HepG2 (cell line): Measurements from ENCODE around the gene CCDC85A. TPM values are rescaled to one million over a fixed set of nuclear protein-coding genes. Genes with fewer than 3 reads are reported as not detected.

ENCODE experiments used
- ATAC-seq: fragments of 200-7000 bp; cut with Tn5 transposase; 3 replicates; pipeline ENCODE4 v1.9.1; 2020; ENCODE audit warnings: mild to moderate bottlenecking, moderate library complexity
- BruUV-seq: library from RNA; stranded (reverse); fragments of 400-500 nt; replicated peaks from 2 replicates; lab custom pipeline; 2021; lab: Mats Ljungman, UMichigan
- CTCF ChIA-PET: fragments of 300-600 bp; formaldehyde crosslinking; extraction: SDS; loops from one replicate; lab custom pipeline; 2021; ENCODE audit warnings: low total read pairs, inconsistent platforms, low intra/inter-chr PET ratio; lab: Yijun Ruan, JAX
- POLR2A ChIA-PET: fragments of 350-600 bp; sonication (Branson Sonifier 250); formaldehyde crosslinking; loops from one replicate; lab custom pipeline; 2020; ENCODE audit warnings: antibody characterized with exemption, inconsistent platforms; lab: Yijun Ruan, JAX
- DNase-seq: peaks from one replicate; pipeline ENCODE4 v3.0.0-alpha.2; 2015; ENCODE audit warnings: low spot score
- FAIRE-seq: peaks from 3 replicates; lab custom pipeline; 2011; peaks lifted over from hg19 to GRCh38; lab: Jason Lieb, UNC
- H2AFZ ChIP-seq: one replicate; pipeline ENCODE4 v1.6.1; 2011; ENCODE audit warnings: low read length, inconsistent platforms
- H3K27ac ChIP-seq: fragments of 300-600 bp; 3 replicates; pipeline ENCODE4 v1.8.0; 2011; ENCODE audit warnings: mixed run types, mild to moderate bottlenecking, mixed read lengths, low read length, inconsistent platforms; ENCODE audit not compliant: insufficient read depth; ENCODE audit errors: extremely low read length
- H3K27me3 ChIP-seq, 2 experiments: fragments of 200-600 bp in 1 of 2; 2 replicates in 1 of 2; 3 replicates in 1 of 2; pipeline versions ENCODE4 v1.6.0 to v1.8.0; 2011; ENCODE audit warnings: low read length in 2 of 2, mild to moderate bottlenecking in 2 of 2, moderate library complexity in 2 of 2, inconsistent platforms in 1 of 2; ENCODE audit not compliant: insufficient read depth in 2 of 2, control insufficient read depth in 1 of 2
- H3K36me3 ChIP-seq, 2 experiments: fragments of 200-600 bp in 1 of 2; replicated peaks in 1 of 2; 2 replicates in 1 of 2; 3 replicates in 1 of 2; pipeline versions ENCODE4 v1.5.1 to v1.8.0; 2011; ENCODE audit warnings: low read length in 2 of 2, inconsistent platforms in 1 of 2; ENCODE audit not compliant: insufficient read depth in 2 of 2, control insufficient read depth in 1 of 2
- H3K4me1 ChIP-seq: 2 replicates; pipeline ENCODE4 v1.5.1; 2012; ENCODE audit warnings: low read length, inconsistent platforms; ENCODE audit not compliant: insufficient read depth
- H3K4me2 ChIP-seq: 2 replicates; pipeline ENCODE4 v1.6.0; 2011; ENCODE audit warnings: low read depth, low read length, inconsistent platforms
- H3K4me3 ChIP-seq, 3 experiments: fragments of 200-600 bp in 1 of 3; sonication (generic), shearing (Covaris generic) in 1 of 3; replicated peaks in 1 of 3; 2 replicates each; pipeline ENCODE4 v1.5.1; 2011 to 2016; ENCODE audit warnings: low read length in 3 of 3, inconsistent platforms in 2 of 3, low read depth in 2 of 3, mild to moderate bottlenecking in 2 of 3, control low read depth in 1 of 3, mixed read lengths in 1 of 3; ENCODE audit not compliant: insufficient read depth in 1 of 3
- H3K79me2 ChIP-seq: one replicate; pipeline ENCODE4 v1.6.1; 2011; ENCODE audit warnings: low read length, inconsistent platforms; ENCODE audit not compliant: insufficient read depth
- H3K9ac ChIP-seq: 2 replicates; pipeline ENCODE4 v1.6.0; 2011; ENCODE audit warnings: mild to moderate bottlenecking, low read depth, low read length, inconsistent platforms; ENCODE audit not compliant: insufficient read depth
- H3K9me3 ChIP-seq: 2 replicates; pipeline ENCODE4 v1.5.1; 2012; ENCODE audit warnings: mild to moderate bottlenecking, low read length
- H4K20me1 ChIP-seq: 2 replicates; pipeline ENCODE4 v1.6.0; 2011; ENCODE audit warnings: inconsistent platforms, mild to moderate bottlenecking, low read length, moderate library complexity; ENCODE audit not compliant: insufficient read depth
- AHR ChIP-seq: IDR thresholded peaks from 2 replicates; pipeline ENCODE4 v1.6.1; 2018; ENCODE audit warnings: missing genetic modification reagents, missing compliant biosample characterization
- AKNA ChIP-seq: sonication (generic); formaldehyde crosslinking; IDR thresholded peaks from 2 replicates; pipeline ENCODE4 v1.4.0; 2020; ENCODE audit warnings: missing genetic modification reagents, borderline replicate concordance
- EEA1 ChIP-seq: sonication (generic); formaldehyde crosslinking; IDR thresholded peaks from 2 replicates; pipeline ENCODE4 v1.5.1; 2020; ENCODE audit warnings: mild to moderate bottlenecking, missing genetic modification reagents, borderline replicate concordance
- FOXO1 ChIP-seq: sonication (generic); formaldehyde crosslinking; IDR thresholded peaks from 2 replicates; pipeline ENCODE4 v1.4.0; 2020; ENCODE audit warnings: missing genetic modification reagents
- GATAD1 ChIP-seq: IDR thresholded peaks from 2 replicates; pipeline ENCODE4 v1.6.1; 2016; ENCODE audit warnings: missing genetic modification reagents, missing compliant biosample characterization
- HBP1 ChIP-seq: IDR thresholded peaks from 2 replicates; pipeline ENCODE4 v1.6.1; 2016; ENCODE audit warnings: low read depth, control low read depth
- SMAD1 ChIP-seq: sonication (generic); formaldehyde crosslinking; IDR thresholded peaks from 2 replicates; pipeline ENCODE4 v1.4.0; 2020; ENCODE audit warnings: missing genetic modification reagents, low read depth, mild to moderate bottlenecking, borderline replicate concordance
- TCF12 ChIP-seq, 2 experiments: fragments of 450-650 bp in 1 of 2; sonication (generic) in 1 of 2; formaldehyde crosslinking in 1 of 2; IDR thresholded peaks; 2 replicates each; pipeline versions ENCODE4 v1.6.1 to v1.8.0; 2017 to 2022; ENCODE audit warnings: antibody characterized with exemption in 1 of 2, mild to moderate bottlenecking in 1 of 2, missing genetic modification reagents in 1 of 2, moderate library complexity in 1 of 2
- TRIM24 ChIP-seq: sonication (generic); formaldehyde crosslinking; IDR thresholded peaks from 2 replicates; pipeline ENCODE4 v1.8.0; 2022; ENCODE audit warnings: mild to moderate bottlenecking, missing genetic modification reagents
- UBTF ChIP-seq: sonication (generic); formaldehyde crosslinking; IDR thresholded peaks from 2 replicates; pipeline ENCODE4 v1.4.0; 2020; ENCODE audit warnings: mild to moderate bottlenecking, missing genetic modification reagents
- ZNF121 ChIP-seq: sonication (generic); formaldehyde crosslinking; IDR thresholded peaks from 2 replicates; pipeline ENCODE4 v1.5.0; 2020; ENCODE audit warnings: mild to moderate bottlenecking, missing genetic modification reagents
- ZNF17 ChIP-seq: sonication (generic); formaldehyde crosslinking; IDR thresholded peaks from 2 replicates; pipeline ENCODE4 v1.5.0; 2020; ENCODE audit warnings: mild to moderate bottlenecking, missing genetic modification reagents
- WGBS: methylation state at CpG from one replicate; pipeline ENCODE4 v1.1.6; 2017; ENCODE audit warnings: low lambda C conversion rate; 5-methylcytosine and 5-hydroxymethylcytosine counted together
- in situ Hi-C: cut with HindIII; loops from 2 replicates; pipeline ENCODE4 v1.10.0; 2017; ENCODE audit warnings: low pct_unique_long_range_greater_than_20kb; ENCODE audit not compliant: extremely low pct_ligation_motif_present
- intact Hi-C: fragments of 100-400 bp; cut with micrococcal nuclease; formaldehyde crosslinking; loops from one replicate; pipeline ENCODE4 v1.10.0; 2022; ENCODE audit not compliant: unreplicated experiment
- polyA plus RNA-seq, 8 experiments: library from polyadenylated mRNA; depleted of rRNA in 3 of 8; stranded (reverse) in 7 of 8; unstranded in 1 of 8; fragments of >200 nt; fragmentation: Illumina TruSeq in 4 of 8; extraction: Trizol in 4 of 8; gene quantifications; 2 replicates each; pipeline versions ENCODE4 v1.2.1 to v1.2.3, GENCODE V29; 2011 to 2016; ENCODE audit warnings: low read depth in 4 of 8, missing spikeins in 1 of 8, mixed read lengths in 1 of 8; ENCODE audit not compliant: insufficient read depth in 1 of 8
- total RNA-seq, 5 experiments: library from RNA; depleted of rRNA; stranded (reverse); fragments of >200 nt; fragmentation: Illumina TruSeq; extraction: Trizol; gene quantifications; 2 replicates each; pipeline ENCODE4 v1.2.3, GENCODE V29; 2016; ENCODE audit warnings: low read depth in 1 of 5
- TF ChIP-seq, protein P1 (sequence below): sonication (generic); formaldehyde crosslinking; IDR thresholded peaks from 2 replicates; pipeline ENCODE4 v1.4.0; 2020; ENCODE audit warnings: mild to moderate bottlenecking, missing genetic modification reagents

Gene CCDC85A
- total and polyA plus RNA-seq, 2 of the 13 experiments (the other 11 are each of a cell fraction or from before 2014, with no cell fraction given): not detected

DNA sequence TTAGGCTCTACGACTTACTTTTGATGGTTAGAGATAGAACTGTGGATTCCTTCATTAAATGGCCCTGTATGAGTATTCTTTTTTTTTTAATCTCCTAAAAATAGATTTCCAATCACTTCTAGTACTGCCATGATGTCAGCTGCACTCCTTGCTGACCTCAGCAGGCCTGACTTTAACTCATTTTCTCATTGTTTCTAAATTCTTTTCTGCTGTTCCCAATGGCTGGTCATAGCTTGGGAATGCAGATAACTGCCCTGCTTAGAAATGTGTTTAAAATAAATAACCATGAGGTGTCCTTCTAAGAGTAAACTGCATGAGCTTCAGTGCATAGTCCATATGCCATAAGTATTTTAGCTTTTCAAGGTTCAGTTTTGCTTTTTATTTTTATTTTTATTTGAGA lies 15.7 kb downstream of the CCDC85A start (continued):
- TF ChIP-seq TRIM24 (CRISPR knock-in tag) (no peak), FOXO1 (CRISPR knock-in tag) (no peak)
- TF ChIP-seq, all 625 proteins: peak for 0

DNA sequence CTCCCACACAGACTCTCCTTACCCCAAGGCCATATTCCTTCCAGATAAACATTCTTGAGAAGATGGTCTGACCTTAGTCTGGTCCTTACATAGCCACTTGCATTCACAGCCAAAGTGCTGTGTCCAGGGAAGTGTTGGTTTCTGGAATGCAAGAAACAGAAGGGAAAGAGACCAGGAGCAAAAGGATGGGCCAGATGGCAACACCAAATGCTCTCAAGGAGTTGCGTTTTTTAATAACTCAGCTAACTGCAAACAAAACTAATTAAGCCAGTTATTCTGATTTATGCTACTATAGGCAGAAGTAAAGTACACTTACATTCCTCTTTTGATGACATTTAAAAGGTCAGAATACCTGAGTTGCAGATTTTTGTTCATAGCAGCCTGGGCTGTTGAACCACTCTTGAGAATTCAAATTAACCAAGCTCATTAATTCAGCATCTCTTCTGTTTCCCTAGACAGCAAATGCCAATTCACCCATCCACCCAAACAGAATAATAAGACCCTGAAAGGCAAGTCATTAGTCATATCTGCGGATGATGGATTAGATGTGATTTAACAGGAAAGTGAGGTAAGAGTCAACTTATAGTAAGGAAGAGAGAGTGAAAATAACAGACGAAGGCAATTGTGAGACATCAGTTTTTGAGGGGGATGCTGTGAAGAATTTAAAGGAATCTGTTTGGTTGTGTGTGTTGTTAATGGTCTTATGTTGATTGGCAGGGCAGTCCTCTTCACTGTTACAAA lies 18.8 kb downstream of the CCDC85A start:
- DNase-seq (no peak), ATAC-seq (no peak), FAIRE-seq (no peak)
- Histone ChIP-seq H3K27me3 (no peaks in the 10 kb centered on the region), H3K79me2 (no peaks in the 10 kb centered on the region), H3K9me3 (no peaks in the 10 kb centered on the region), H2AFZ (no peak overlapping the region), H3K4me2 (no peak overlapping the region), H3K36me3 (no peaks in the 10 kb centered on the region), H3K9ac (no peak overlapping the region), H3K4me1 (peaks cover 24% of the 10 kb centered on the region), H3K4me3 (no peak overlapping the region), H4K20me1 (no peaks in the 10 kb centered on the region), H3K27ac (no peak overlapping the region)
- in situ Hi-C loops: no loop called here
- no TSS peak for BruUV-seq
- CTCF ChIA-PET: no interaction called here
- POLR2A ChIA-PET: no interaction called here
- intact Hi-C loops: loop anchor here (10.0 kb wide), 1 partner anchor 242 kb away; no protein-coding TSS in a partner anchor
- 66% methylated on average over 3 of the region's 3 CpGs for WGBS
- no peak for TF ChIP-seq EEA1
- TF ChIP-seq ZNF121 (CRISPR knock-in tag): no peak
- TF ChIP-seq ZNF17 (CRISPR knock-in tag): no peak
- TF ChIP-seq, protein P1, sequence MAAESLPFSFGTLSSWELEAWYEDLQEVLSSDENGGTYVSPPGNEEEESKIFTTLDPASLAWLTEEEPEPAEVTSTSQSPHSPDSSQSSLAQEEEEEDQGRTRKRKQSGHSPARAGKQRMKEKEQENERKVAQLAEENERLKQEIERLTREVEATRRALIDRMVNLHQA (CRISPR knock-in tag): no peak
- TF ChIP-seq TCF12 (IDR thresholded peaks at IDR 0.05): no peak
- no peak for TF ChIP-seq TCF12 (CRISPR knock-in tag; IDR thresholded peaks at IDR 0.05)
- no peak for TF ChIP-seq UBTF (CRISPR knock-in tag)
- no peak for TF ChIP-seq GATAD1 (CRISPR knock-in tag)
- TF ChIP-seq AHR (CRISPR knock-in tag): no peak
- TF ChIP-seq AKNA: no peak
- no peak for TF ChIP-seq HBP1 (CRISPR knock-in tag)
- TF ChIP-seq SMAD1 (CRISPR knock-in tag): no peak
